GM12864 (cell line): ENCODE results near the gene DDX54.

Experiments used
- DNase-seq: peaks from one replicate; pipeline ENCODE4 v3.0.0-alpha.2; 2011; ENCODE audit warnings: low read depth
- H3K4me3 ChIP-seq: 2 replicates; pipeline ENCODE4 v1.5.1; 2011; ENCODE audit warnings: mild to moderate bottlenecking, low read depth, low read length, control low read depth
- TF ChIP-seq, protein P1 (sequence below): IDR thresholded peaks from 2 replicates; pipeline ENCODE4 v1.5.1; 2011; ENCODE audit warnings: low read depth, mild to moderate bottlenecking, moderate library complexity, low read length, control low read depth, inconsistent platforms; ENCODE audit errors: missing control alignments

DDX54 gene

GRCh38 chr12:113195598-113195997 is 10.3 kb upstream of the DDX54 start:
- TF ChIP-seq, protein P1, sequence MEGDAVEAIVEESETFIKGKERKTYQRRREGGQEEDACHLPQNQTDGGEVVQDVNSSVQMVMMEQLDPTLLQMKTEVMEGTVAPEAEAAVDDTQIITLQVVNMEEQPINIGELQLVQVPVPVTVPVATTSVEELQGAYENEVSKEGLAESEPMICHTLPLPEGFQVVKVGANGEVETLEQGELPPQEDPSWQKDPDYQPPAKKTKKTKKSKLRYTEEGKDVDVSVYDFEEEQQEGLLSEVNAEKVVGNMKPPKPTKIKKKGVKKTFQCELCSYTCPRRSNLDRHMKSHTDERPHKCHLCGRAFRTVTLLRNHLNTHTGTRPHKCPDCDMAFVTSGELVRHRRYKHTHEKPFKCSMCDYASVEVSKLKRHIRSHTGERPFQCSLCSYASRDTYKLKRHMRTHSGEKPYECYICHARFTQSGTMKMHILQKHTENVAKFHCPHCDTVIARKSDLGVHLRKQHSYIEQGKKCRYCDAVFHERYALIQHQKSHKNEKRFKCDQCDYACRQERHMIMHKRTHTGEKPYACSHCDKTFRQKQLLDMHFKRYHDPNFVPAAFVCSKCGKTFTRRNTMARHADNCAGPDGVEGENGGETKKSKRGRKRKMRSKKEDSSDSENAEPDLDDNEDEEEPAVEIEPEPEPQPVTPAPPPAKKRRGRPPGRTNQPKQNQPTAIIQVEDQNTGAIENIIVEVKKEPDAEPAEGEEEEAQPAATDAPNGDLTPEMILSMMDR, result no peak
- H3K4me3 ChIP-seq, result no peak overlapping the region
- DNase-seq, result no peak

DNA sequence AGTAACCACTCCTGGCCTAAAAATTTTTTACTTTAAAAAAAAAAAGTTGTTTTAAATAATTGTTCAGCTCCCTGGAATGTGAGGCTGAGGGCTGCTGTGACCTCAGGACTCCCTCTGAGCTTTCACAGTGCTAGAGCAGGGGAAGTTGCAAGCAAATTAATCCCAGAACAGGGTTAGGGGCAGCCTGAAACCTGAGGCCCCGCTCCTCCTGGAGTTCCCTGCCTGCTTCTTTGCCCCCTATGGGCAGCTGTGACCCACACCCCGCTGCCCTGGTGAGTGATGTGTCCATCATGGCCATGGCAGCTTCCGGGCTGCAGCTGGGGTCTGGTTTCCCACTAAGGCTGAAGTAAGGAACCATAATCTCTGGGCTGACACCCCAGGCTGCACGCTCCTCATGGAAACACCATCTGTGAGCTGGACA is 9.7 kb upstream of the DDX54 start:
- H3K4me3 ChIP-seq, result no peak overlapping the region
- DNase-seq, result no peak
- TF ChIP-seq, protein P1, result no peak

GRCh38 chr12:113191227-113191626 is 5.9 kb upstream of the DDX54 start:
- DNase-seq, result no peak
- TF ChIP-seq, protein P1, result no peak
- no peak overlapping the region for H3K4me3 ChIP-seq

DNA sequence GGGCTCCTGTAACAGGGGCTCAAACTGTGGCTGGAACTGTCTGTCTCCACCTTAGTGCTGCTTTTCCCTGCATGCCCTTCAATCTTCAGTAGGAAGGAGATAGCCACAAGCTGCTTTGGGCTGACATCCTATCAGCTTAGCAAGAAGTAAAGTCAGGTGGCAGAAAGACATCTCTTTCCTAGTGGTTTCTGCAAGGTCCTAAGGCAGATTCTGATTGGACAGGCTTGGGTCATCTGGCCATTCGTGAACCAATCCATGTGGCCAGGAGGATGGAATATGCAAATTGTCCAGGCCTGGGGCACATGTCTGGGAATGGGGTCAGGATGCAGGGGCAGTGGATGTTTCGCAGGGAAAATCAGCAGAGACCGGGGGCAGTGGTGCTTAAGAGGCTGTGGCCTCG is 5.5 kb upstream of the DDX54 start:
- no peak overlapping the region for H3K4me3 ChIP-seq
- TF ChIP-seq, protein P1, result no peak
- no peak for DNase-seq

DNA sequence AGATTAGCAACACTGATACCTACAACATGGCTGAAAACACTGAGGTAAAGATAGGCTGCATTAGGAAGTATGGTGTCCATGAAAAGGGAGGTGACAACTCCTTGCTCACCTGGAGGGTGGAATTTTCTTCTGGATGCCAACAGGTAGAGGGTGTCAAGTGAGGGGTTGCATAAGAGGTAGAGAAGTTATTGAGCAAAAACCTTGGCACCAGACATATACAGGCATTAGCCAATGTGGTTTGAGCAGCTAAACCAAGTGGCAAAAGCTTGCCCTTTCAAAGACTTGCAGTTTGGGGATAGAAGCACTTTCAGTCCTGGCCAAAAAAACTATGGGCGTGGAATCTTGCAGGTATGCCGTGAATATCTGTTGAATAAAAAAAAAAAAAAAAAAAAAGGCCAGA is 4.1 kb upstream of the DDX54 start:
- TF ChIP-seq, protein P1, result no peak
- DNase-seq, result no peak
- H3K4me3 ChIP-seq, result no peak overlapping the region

DNA sequence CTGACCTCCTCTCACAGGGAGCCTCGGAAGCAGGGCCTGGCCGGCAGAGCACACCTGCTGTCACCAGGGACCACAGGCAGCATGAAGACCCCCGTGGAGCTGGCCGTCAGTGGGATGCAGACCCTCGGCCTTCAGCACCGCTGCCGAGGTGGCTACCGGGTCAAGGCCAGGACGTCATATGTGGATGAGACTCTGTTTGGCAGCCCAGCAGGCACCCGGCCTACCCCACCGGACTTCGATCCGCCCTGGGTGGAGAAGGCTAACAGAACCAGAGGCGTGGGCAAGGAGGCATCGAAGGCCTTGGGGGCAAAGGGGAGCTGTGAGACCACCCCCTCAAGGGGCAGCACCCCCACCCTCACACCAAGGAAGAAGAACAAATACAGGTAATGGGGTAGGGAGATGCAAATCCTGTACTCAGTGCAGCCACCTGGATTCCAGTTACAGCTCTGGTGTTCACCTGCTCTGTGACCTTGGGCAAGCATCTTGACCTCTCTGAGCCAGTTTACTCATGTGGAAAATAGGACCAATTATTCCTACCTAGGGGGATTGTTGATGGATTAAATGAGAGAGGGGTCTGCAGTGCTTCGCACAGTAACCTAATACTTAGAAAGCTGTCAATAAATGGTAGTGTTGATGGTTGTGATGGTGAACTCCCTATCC is 1.5 kb upstream of the DDX54 start:
- TF ChIP-seq, protein P1, result no peak
- H3K4me3 ChIP-seq, result peak overlapping the region; percentile 75; the same call in 1 of the 2 replicates
- DNase-seq, result no peak

GRCh38 chr12:113186033-113186365 is 721 bp upstream of the DDX54 start:
- H3K4me3 ChIP-seq, result peak overlapping the region; percentile 75
- TF ChIP-seq, protein P1, result no peak
- no peak for DNase-seq
